Esophagus (tissue), 2 donors: ENCODE data around the gene ACTA1. TPM values are rescaled to one million over a fixed set of nuclear protein-coding genes. Genes with fewer than 3 reads are reported as not detected.

Experiments
- H3K27ac ChIP-seq, 2 donors: one replicate each; pipeline ENCODE4 v1.5.1; 2013; ENCODE audit warnings: low read depth in 2 of 2, mild to moderate bottlenecking in 2 of 2, inconsistent platforms in 1 of 2, low read length in 1 of 2, moderate library complexity in 1 of 2
- H3K27me3 ChIP-seq, 2 donors: one replicate each; pipeline ENCODE4 v1.6.1; 2013; ENCODE audit warnings: low read length in 2 of 2, control low read depth in 1 of 2, mild to moderate bottlenecking in 1 of 2; ENCODE audit not compliant: insufficient read depth in 2 of 2, control insufficient read depth in 1 of 2
- H3K36me3 ChIP-seq, 2 donors: one replicate each; pipeline ENCODE4 v1.6.1; 2013; ENCODE audit warnings: low read length in 1 of 2; ENCODE audit not compliant: control insufficient read depth in 2 of 2, insufficient read depth in 2 of 2
- H3K4me1 ChIP-seq, 2 donors: one replicate each; pipeline ENCODE4 v1.6.1; 2013; ENCODE audit warnings: low read length in 1 of 2; ENCODE audit not compliant: control insufficient read depth in 2 of 2, insufficient read depth in 2 of 2
- H3K4me3 ChIP-seq, 2 donors: one replicate each; pipeline ENCODE4 v1.5.1; 2013; ENCODE audit warnings: low read length in 2 of 2, mild to moderate bottlenecking in 2 of 2, low read depth in 1 of 2, moderate library complexity in 1 of 2
- H3K9me3 ChIP-seq, 2 donors: one replicate each; pipeline ENCODE4 v1.6.1; 2013; ENCODE audit warnings: mild to moderate bottlenecking in 2 of 2, low read depth in 1 of 2, low read length in 1 of 2, moderate library complexity in 1 of 2; ENCODE audit not compliant: control insufficient read depth in 2 of 2, insufficient read depth in 1 of 2
- WGBS, 2 donors: extraction: QIAGEN DNeasy Blood & Tissue Kit; methylation state at CpG; one replicate each; pipeline ENCODE4 v1.1.7; 2013; 5-methylcytosine and 5-hydroxymethylcytosine counted together
- polyA plus RNA-seq, 2 donors: library from polyadenylated mRNA; stranded (reverse); fragments of 200-250 nt; gene quantifications; one replicate each; pipeline ENCODE4 v1.2.3, GENCODE V29; 2013
- donor health status: healthy with polysubstance abuse.
- donor health status: Bipolar disorder and iron deficiency.

ACTA1 gene
- polyA plus RNA-seq, 2 donors, result 0.35 to 1.8 TPM

DNA sequence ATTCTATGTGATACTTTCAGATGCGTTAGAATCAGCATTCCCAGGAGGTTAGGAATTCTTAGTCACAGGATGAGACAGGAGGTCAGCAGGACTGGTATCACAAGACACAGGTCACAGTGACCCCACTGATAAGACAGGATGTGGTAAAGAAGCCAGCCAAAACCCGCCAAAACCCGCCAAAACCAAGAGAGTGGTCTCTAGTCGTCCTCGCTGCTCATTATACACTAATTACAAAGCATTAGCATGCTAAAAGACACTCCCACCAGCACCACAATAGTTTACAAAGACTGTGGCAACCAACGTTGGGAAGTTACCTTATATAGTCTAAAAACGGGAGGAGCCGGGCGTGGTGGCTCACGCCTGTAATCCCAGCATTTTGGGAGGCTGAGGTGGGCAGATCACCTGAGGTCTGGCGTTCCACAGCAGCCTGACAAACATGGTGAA, 13.9 kb upstream of the ACTA1 start:
- H3K27ac ChIP-seq, result no peak overlapping the region
- WGBS, 2 donors, result 89 to 90% methylated on average over 11 of the region's 11 CpGs
- no peaks in the 10 kb centered on the region for H3K27me3 ChIP-seq
- no peaks in the 10 kb centered on the region for H3K4me1 ChIP-seq
- H3K9me3 ChIP-seq, result no peaks in the 10 kb centered on the region
- peaks cover 0 to 9% of the 10 kb centered on the region in 2 donors for H3K36me3 ChIP-seq
- no peak overlapping the region for H3K4me3 ChIP-seq

DNA sequence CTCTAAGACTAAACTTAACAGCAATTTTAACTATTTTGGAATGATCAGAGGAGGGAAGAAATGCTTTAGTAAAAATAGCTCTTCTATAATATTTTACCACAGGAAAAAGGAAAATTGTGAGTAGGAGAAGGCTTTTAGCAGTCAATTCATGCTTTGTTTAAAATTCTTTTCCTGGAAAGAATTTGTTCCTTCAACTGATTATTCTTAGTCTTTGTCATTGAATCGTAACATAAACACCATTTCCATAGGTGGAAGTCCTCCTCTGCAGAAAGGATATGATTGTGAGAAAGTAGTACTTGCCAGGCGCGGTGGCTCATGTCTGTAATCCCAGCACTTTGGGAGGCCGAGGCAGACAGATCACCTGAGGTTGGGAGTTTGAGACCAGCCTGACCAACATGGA, 11.9 kb upstream of the ACTA1 start:
- H3K4me1 ChIP-seq, result no peaks in the 10 kb centered on the region
- WGBS, 2 donors, result 92 to 95% methylated on average over 4 of the region's 4 CpGs
- H3K4me3 ChIP-seq, result no peak overlapping the region
- H3K36me3 ChIP-seq, result peaks cover 0 to 10% of the 10 kb centered on the region in 2 donors
- H3K9me3 ChIP-seq, result no peaks in the 10 kb centered on the region
- H3K27ac ChIP-seq, result no peak overlapping the region
- H3K27me3 ChIP-seq, result no peaks in the 10 kb centered on the region

DNA sequence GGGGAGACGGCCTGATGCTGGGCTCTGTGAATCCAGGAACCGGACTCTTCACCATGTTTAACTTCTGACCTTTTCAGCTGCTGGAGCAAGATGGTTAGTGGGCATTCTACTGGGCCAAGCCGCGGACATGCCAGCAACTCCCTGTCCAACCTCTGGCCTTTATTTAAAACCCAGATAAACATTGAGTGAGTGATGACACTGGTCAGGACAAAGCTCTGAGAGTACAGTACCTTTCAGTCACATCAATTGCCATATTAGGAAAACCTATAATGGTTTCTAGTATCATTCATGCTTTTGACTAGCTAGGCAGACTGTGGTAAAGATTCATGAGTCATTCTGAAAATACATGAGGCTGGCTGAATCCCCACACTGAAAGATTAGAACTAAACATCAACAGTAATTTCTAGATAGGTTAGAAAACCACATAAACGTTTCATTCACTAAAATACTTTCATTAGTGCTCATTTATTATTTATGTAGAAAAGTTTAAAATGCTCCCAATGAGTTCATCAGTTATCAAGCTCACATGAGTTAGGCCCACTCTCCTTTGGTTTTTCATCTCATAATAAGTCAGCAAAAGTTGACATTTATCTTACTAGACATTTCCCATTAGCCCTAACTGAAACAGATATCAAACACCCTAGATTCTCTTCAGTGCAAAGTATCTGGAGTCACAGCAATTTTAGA, 7.1 kb upstream of the ACTA1 start:
- Histone ChIP-seq H3K27ac (no peak overlapping the region), H3K4me3 (no peak overlapping the region), H3K4me1 (no peaks in the 10 kb centered on the region), H3K36me3 (peaks cover 0 to 11% of the 10 kb centered on the region in 2 donors), H3K9me3 (no peaks in the 10 kb centered on the region), H3K27me3 (no peaks in the 10 kb centered on the region)
- 70 to 79% methylated on average over 5 of the region's 5 CpGs for WGBS, 2 donors

DNA sequence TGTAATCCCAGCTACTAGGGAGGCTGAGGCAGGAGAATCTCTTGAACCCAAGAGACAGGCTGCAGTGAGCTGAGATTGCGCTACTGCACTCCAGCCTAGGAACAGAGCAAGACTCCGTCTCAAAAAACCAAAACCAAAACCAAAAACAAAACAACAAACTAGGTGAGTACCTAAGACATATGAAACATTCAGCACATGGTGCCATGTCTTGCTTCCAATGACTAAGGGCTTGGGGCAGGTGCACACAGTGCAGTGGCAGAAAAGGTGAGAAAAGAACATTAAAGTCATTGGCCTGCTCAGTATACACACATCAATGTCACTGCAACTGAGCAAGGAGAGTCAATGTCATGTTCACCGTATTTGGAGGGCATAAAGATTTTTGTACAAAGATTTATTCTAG, 4.1 kb upstream of the ACTA1 start:
- Histone ChIP-seq H3K27ac (no peak overlapping the region), H3K4me1 (peaks cover under 1 to 4% of the 10 kb centered on the region in 2 donors), H3K27me3 (peaks cover 6 to 18% of the 10 kb centered on the region in 2 donors), H3K9me3 (peaks cover 0 to 2% of the 10 kb centered on the region in 2 donors), H3K4me3 (no peak overlapping the region), H3K36me3 (peaks cover 0 to 9% of the 10 kb centered on the region in 2 donors)
- 96% methylated on average over 3 of the region's 3 CpGs for WGBS, 2 donors

DNA sequence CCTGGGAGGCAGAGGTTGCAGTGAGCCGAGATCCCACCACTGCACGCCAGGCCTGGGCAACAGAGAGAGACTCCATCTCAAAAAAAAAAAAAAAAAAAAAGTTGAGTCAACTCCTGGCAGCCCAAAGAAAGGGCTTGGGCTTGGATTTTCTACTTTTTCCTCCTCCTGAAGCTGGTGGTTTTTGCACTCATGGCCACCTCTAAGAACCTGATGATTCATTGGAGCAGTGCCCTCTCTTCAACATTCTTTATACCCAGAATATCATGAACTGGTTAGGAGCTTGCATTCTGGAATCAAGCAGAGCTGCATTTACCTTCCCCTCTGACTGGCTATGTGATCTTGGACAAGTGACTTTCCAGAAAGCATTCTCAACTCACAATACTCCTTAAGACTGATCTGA, 3.5 kb upstream of the ACTA1 start:
- whole genome bisulfite sequencing, 2 donors, result 98 to 100% methylated on average over 2 of the region's 2 CpGs
- H3K27me3 ChIP-seq, result peaks cover 12 to 24% of the 10 kb centered on the region in 2 donors
- H3K4me1 ChIP-seq, result peaks cover 6% of the 10 kb centered on the region in 2 donors
- H3K36me3 ChIP-seq, result peaks cover 0 to 8% of the 10 kb centered on the region in 2 donors
- H3K9me3 ChIP-seq, result peaks cover 0 to 2% of the 10 kb centered on the region in 2 donors
- H3K4me3 ChIP-seq, result no peak overlapping the region
- H3K27ac ChIP-seq, result no peak overlapping the region

DNA sequence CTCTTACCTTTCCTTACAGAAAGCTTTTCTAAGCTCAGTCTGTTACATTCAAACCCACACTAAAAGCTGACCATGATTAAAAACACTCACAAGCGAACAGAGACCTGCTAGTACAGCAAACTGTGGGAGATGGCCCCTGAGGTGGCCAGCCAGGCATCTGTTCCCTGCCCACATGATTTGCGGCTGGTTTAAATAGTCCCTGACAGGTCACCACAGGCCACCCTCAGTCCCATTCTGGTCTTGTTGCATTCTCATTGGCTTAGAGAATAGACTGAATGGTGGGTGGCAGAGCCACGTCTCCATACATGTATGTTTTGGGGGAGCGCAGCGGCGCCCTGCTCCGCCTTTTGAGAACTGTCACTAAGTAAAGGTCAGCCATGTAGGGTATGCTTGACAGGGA, 2.3 kb upstream of the ACTA1 start:
- H3K27ac ChIP-seq, result no peak overlapping the region
- 72 to 74% methylated on average over 7 of the region's 7 CpGs for WGBS, 2 donors
- H3K36me3 ChIP-seq, result peaks cover 0 to 8% of the 10 kb centered on the region in 2 donors
- peaks cover 14 to 15% of the 10 kb centered on the region in 2 donors for H3K4me1 ChIP-seq
- peaks cover 12 to 32% of the 10 kb centered on the region in 2 donors for H3K27me3 ChIP-seq
- peaks cover 0 to 2% of the 10 kb centered on the region in 2 donors for H3K9me3 ChIP-seq
- no peak overlapping the region for H3K4me3 ChIP-seq

DNA sequence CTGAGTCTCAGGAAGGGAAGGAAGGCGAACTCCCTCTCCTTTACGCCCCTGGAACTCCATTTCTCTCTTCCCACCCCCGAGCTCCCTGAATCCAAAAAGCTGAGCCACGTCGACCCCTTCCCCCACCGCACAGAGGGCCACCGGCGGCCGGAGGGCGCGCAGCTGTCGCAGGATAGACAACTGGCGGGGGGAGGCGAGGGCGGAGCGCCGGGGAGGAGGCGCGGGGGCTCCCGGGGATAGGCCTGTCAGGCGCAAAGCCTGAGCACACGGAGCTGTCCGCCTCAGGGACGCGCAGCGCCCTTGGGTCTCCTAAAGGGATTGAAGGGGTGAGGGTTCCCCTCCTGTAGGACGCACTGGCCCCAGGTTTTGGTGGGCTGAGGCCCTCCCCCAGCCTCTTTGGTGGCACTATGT, 752 bp upstream of the ACTA1 start:
- Histone ChIP-seq H3K9me3 (peaks cover 0 to 2% of the 10 kb centered on the region in 2 donors), H3K36me3 (peaks cover 0 to under 1% of the 10 kb centered on the region in 2 donors), H3K27me3 (peaks cover 12 to 39% of the 10 kb centered on the region in 2 donors), H3K27ac (no peak overlapping the region), H3K4me1 (peaks cover 14 to 19% of the 10 kb centered on the region in 2 donors), H3K4me3 (no peak overlapping the region)
- 2 to 3% methylated on average over 27 of the region's 27 CpGs for WGBS, 2 donors

DNA sequence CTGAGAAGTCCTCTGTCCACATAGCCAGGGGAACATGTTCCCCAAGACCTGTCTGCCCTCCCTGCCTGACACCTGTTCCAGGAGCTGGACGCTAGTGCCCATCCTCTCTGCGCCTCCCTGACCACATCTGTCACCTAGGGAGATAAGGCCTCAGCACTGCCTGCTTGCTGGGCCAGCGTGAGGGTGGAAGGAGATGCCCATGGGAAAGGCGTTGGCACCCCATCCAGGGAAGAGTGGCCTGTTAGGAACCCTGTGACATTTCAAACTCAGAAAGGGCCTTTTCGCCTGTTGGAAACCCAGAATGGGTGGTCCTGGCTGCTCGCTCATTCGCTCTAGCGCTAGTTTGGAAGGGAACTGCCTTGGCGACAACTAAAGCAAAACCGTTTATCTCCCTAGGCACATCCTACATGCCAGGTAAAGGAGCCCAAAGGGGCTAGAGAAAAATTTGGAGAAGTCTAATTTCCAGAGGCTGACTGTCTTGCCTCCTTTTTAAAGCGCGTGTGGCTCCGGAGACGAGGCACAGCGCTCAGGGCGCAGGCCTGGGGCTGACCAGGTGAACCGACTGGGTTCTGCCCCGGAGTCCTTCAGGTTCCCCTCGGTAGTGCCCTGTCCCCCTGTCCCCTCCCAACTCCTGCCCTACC, 410 bp downstream of the ACTA1 start:
- H3K4me1 ChIP-seq, result peaks cover 14 to 19% of the 10 kb centered on the region in 2 donors
- 16 to 25% methylated on average over 19 of the region's 19 CpGs for WGBS, 2 donors
- H3K27me3 ChIP-seq, result peaks cover 12 to 39% of the 10 kb centered on the region in 2 donors
- peaks cover 0 to 2% of the 10 kb centered on the region in 2 donors for H3K9me3 ChIP-seq
- H3K36me3 ChIP-seq, result no peaks in the 10 kb centered on the region
- H3K4me3 ChIP-seq, result no peak overlapping the region
- H3K27ac ChIP-seq, result no peak overlapping the region

DNA sequence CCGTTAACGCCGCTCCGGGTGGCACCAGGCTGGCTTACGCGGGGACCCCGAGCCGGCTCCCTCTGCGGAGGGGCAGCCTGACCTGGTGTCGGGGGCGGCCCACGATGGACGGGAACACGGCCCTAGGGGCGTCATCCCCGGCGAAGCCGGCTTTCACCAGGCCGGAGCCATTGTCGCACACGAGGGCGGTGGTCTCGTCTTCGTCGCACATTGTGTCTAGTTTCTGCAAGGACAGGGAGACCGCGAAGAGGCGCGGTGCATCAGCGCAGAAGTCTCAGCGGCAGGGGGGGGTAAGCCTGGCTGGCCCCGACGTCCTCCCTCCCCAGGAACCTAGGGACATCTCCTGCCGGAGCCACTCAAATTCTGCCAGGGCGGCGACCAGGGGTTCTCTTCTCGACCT, 989 bp downstream of the ACTA1 start:
- H3K4me3 ChIP-seq, result no peak overlapping the region
- peaks cover 14 to 19% of the 10 kb centered on the region in 2 donors for H3K4me1 ChIP-seq
- peaks cover 12 to 39% of the 10 kb centered on the region in 2 donors for H3K27me3 ChIP-seq
- H3K9me3 ChIP-seq, result peaks cover 0 to 2% of the 10 kb centered on the region in 2 donors
- H3K36me3 ChIP-seq, result no peaks in the 10 kb centered on the region
- H3K27ac ChIP-seq, result no peak overlapping the region
- WGBS, 2 donors, result 12 to 22% methylated on average over 35 to 37 of the region's 37 CpGs
